ENCODE results near the gene CARS2. TPM values are rescaled to one million over a fixed set of nuclear protein-coding genes. Genes with fewer than 3 reads are reported as not detected.

CARS2 gene
- total RNA-seq, 1 donor from 2014 or later = 57.1 TPM

DNA sequence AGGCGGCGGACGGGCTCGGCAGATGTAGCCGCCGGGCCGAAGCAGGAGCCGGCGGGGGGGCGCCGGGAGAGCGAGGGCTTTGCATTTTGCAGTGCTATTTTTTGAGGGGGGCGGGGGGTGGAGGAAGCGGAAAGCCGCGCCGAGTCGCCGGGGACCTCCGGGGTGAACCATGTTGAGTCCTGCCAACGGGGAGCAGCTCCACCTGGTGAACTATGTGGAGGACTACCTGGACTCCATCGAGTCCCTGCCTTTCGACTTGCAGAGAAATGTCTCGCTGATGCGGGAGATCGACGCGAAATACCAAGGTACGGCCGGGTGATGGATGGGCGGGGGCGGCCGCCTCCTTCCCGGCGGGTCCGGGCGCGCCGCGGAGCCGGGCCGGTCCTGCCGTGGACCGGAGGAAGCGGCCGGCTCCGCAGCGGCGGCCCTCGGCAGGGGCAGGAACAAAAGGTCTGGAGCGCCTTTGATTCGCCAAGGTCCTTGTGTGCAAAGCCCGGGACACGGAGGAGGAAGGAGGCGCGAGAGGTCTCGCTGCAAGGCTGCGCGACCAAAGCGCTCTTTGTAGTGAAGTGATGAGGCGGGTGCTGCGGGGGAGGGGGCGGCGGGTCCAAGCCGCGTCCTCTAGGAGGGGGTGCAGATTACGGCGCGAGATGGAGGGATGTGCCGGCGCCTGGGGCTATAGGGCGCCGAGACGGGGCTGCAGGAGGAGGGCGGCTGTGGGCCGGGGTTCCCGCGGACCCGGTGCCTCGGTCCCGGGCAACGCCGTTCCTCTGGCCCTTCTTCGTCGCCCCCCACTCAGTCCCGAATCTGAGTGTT lies 8.3 kb upstream of the CARS2 start:
- Mint-ChIP-seq H3K27me3 (ENCODE audit: unreplicated experiment) (no peaks in the 10 kb centered on the region), H3K27ac (ENCODE audit: unreplicated experiment) (peak overlapping the region; percentile 98), H3K9me3 (ENCODE audit: unreplicated experiment) (no peaks in the 10 kb centered on the region), H3K36me3 (ENCODE audit: unreplicated experiment) (no peaks in the 10 kb centered on the region), H3K4me1 (ENCODE audit: unreplicated experiment) (peaks cover 31% of the 10 kb centered on the region), H3K4me3 (ENCODE audit: unreplicated experiment) (peak overlapping the region; percentile 97)
- no peak for DNase-seq (ENCODE audit: extremely low spot score, unreplicated experiment)
- TF ChIP-seq, protein P1, sequence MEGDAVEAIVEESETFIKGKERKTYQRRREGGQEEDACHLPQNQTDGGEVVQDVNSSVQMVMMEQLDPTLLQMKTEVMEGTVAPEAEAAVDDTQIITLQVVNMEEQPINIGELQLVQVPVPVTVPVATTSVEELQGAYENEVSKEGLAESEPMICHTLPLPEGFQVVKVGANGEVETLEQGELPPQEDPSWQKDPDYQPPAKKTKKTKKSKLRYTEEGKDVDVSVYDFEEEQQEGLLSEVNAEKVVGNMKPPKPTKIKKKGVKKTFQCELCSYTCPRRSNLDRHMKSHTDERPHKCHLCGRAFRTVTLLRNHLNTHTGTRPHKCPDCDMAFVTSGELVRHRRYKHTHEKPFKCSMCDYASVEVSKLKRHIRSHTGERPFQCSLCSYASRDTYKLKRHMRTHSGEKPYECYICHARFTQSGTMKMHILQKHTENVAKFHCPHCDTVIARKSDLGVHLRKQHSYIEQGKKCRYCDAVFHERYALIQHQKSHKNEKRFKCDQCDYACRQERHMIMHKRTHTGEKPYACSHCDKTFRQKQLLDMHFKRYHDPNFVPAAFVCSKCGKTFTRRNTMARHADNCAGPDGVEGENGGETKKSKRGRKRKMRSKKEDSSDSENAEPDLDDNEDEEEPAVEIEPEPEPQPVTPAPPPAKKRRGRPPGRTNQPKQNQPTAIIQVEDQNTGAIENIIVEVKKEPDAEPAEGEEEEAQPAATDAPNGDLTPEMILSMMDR (IDR thresholded peaks at IDR 0.05) = peak; percentile 11

DNA sequence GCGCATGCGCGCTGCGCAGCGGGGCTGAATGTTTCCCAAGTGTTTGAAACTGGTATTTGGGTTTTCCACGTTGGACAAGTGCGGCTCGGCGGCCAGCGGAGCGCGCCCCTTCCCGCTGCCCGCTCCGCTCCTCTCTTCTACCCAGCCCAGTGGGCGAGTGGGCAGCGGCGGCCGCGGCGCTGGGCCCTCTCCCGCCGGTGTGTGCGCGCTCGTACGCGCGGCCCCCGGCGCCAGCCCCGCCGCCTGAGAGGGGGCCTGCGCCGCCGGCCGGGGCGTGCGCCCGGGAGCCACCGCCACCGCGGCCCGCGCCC lies 7.7 kb upstream of the CARS2 start, which contains the start of gene ING1:
ING1 (plus strand) TSS at position 59 of the 311 bp plus-strand sequence. CDS start 450 bp downstream, outside the sequence.
- Mint-ChIP-seq H3K4me3 (ENCODE audit: unreplicated experiment) (peak within 1 kb of the TSS; percentile 99), H3K4me1 (ENCODE audit: unreplicated experiment) (peaks cover 29% of the 10 kb centered on the region), H3K27me3 (ENCODE audit: unreplicated experiment) (no peaks in the 10 kb centered on the region), H3K36me3 (ENCODE audit: unreplicated experiment) (no peaks in the 10 kb centered on the region), H3K27ac (ENCODE audit: unreplicated experiment) (peak within 1 kb of the TSS; percentile 99), H3K9me3 (ENCODE audit: unreplicated experiment) (no peaks in the 10 kb centered on the region)
- no peak for DNase-seq (ENCODE audit: extremely low spot score, unreplicated experiment)
- TF ChIP-seq, protein P1 (IDR thresholded peaks at IDR 0.05) = no peak

DNA sequence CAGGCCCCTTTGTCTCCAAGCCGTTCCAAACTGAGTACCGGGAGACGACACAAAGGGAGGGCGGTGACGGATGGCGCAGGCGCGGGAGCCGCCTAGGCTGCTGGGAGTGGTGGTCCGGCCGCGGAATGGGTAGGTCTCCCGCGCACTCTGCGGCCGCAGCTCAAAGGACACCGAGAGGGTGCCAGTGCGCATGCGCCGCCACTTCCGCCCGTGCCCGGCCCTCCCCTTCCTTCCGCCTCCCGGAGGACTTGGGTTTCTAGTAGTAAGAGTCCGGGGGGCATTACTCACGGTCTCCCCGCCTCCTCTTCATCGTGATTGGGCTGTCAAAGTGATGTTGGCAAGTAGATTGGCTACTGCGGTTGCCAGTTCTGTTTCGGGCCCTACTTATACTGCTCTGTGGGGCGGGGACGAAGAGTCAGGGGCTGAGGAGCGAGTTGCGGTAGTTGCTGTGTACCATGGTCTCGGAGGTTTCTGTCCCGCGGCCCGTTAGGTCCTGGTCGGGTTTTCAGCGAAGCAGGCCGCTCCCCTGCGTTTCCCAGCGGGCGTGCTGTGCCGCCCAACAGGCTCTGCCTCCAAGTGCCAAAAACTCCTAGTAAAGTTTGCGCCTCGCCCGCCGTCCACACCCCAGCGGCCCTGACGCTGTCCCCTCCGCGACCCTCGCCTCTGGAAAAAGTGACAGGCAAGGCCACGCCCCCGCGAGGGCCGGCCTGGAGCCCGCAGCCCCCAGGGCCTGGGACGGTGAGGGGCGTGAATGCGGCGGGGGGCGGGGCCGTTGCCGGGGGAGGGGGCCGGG lies 7.1 kb upstream of the CARS2 start:
- peak overlapping the region; percentile 99 for H3K4me3 Mint-ChIP-seq (ENCODE audit: unreplicated experiment)
- no peaks in the 10 kb centered on the region for H3K36me3 Mint-ChIP-seq (ENCODE audit: unreplicated experiment)
- H3K9me3 Mint-ChIP-seq (ENCODE audit: unreplicated experiment) = no peaks in the 10 kb centered on the region
- H3K27ac Mint-ChIP-seq (ENCODE audit: unreplicated experiment) = peak overlapping the region; percentile 99
- TF ChIP-seq, protein P1 (IDR thresholded peaks at IDR 0.05) = no peak
- no peaks in the 10 kb centered on the region for H3K27me3 Mint-ChIP-seq (ENCODE audit: unreplicated experiment)
- peaks cover 26% of the 10 kb centered on the region for H3K4me1 Mint-ChIP-seq (ENCODE audit: unreplicated experiment)
- peak; percentile 100 for DNase-seq (ENCODE audit: extremely low spot score, unreplicated experiment)

DNA sequence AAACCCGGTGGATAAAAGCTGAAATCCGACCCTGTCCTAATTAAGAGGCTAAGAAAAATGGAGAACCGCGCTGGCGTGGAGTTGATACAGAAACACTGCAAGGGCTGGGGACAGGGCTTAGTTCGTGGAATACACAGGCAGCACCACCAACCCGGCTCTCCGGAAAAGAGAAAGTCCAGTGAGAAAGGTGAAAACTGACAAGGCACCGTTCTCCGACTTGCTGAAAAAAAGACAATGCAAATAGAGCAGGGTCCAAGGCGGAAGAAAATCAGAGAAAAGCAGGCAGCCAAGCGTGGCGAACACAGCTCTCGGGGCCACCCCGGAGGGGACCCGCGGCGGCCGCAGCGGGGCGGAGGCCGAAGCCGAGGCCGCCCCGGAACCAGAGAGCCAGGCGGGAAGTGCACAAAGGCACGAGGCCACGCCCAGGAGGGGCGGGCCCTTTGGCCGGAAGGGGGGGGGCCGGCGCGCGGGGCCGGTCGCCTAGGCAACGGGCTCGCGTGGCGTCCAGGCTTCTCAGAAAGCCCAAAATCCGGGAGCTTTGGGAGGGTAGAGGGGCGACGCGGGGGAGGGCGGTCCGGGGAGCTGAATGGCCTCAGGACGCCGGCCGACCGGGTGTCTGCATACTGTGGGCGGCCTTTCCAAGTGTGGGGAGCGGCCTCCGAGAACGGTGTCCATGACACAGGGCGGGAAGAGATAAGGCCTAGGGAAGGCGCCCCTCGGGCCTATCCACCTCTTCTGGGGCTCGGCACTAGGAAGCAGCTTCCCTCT lies 6.3 kb upstream of the CARS2 start:
- Mint-ChIP-seq H3K4me3 (ENCODE audit: unreplicated experiment) (peak overlapping the region; percentile 99), H3K27ac (ENCODE audit: unreplicated experiment) (peak overlapping the region; percentile 99)

More for the DNA sequence above, 6.3 kb upstream of the CARS2 start:
- TF ChIP-seq, protein P1 (IDR thresholded peaks at IDR 0.05) = no peak
- DNase-seq (ENCODE audit: extremely low spot score, unreplicated experiment) = peak; percentile 91
- H3K36me3 Mint-ChIP-seq (ENCODE audit: unreplicated experiment) = no peaks in the 10 kb centered on the region
- H3K27me3 Mint-ChIP-seq (ENCODE audit: unreplicated experiment) = no peaks in the 10 kb centered on the region
- H3K4me1 Mint-ChIP-seq (ENCODE audit: unreplicated experiment) = peaks cover 22% of the 10 kb centered on the region
- no peaks in the 10 kb centered on the region for H3K9me3 Mint-ChIP-seq (ENCODE audit: unreplicated experiment)

Measured in osteocyte (in vitro differentiated cells).